GM18517 (cell line): Measurements from ENCODE around the gene KRT77.
"Not testable (repeated sequence)": the region's sequence is repeated elsewhere in the genome, so short reads cannot be mapped to it uniquely, and the experiment has no call there.

Source experiments
- ATAC-seq: cut with Tn5 transposase; IDR thresholded peaks from one replicate; pipeline ENCODE4 v1.9.1; 2021; ENCODE audit warnings: mild to moderate bottlenecking, moderate library complexity; ENCODE audit not compliant: unreplicated experiment

Gene KRT77

GRCh38 chr12:52677671-52678070, 25.7 kb downstream of the KRT77 start:
- no peak for ATAC-seq

GRCh38 chr12:52677126-52677525, 26.2 kb downstream of the KRT77 start:
- no peak for ATAC-seq

- no peak for ATAC-seq
Measured at GRCh38 chr12:52676163-52676562, 27.2 kb downstream of the KRT77 start.

- ATAC-seq: no peak
Measured at GRCh38 chr12:52675301-52675701, 28.0 kb downstream of the KRT77 start.

- no peak for ATAC-seq
Measured at GRCh38 chr12:52674433-52674775, 28.9 kb downstream of the KRT77 start.

GRCh38 chr12:52673713-52674432, 29.5 kb downstream of the KRT77 start:
- no peak for ATAC-seq

GRCh38 chr12:52673217-52673616, 30.1 kb downstream of the KRT77 start:
- ATAC-seq: no peak

GRCh38 chr12:52672321-52672933, 30.9 kb downstream of the KRT77 start:
- no peak for ATAC-seq

- ATAC-seq: no peak
Measured at GRCh38 chr12:52670961-52671360, 32.4 kb downstream of the KRT77 start.

- ATAC-seq: no peak
Measured at GRCh38 chr12:52670506-52670905, 32.8 kb downstream of the KRT77 start.

GRCh38 chr12:52669941-52670340, 33.4 kb downstream of the KRT77 start:
- not testable (repeated sequence) for ATAC-seq

GRCh38 chr12:52669426-52669825, 33.9 kb downstream of the KRT77 start:
- no peak for ATAC-seq

GRCh38 chr12:52667931-52668330, 35.4 kb downstream of the KRT77 start:
- ATAC-seq: no peak

- no peak for ATAC-seq
Measured at GRCh38 chr12:52667509-52667908, 35.8 kb downstream of the KRT77 start.

- no peak for ATAC-seq
Measured at GRCh38 chr12:52666471-52666870, 36.9 kb downstream of the KRT77 start.

GRCh38 chr12:52663420-52663819, 39.9 kb downstream of the KRT77 start:
- no peak for ATAC-seq

GRCh38 chr12:52662918-52663229, 40.5 kb downstream of the KRT77 start:
- ATAC-seq: no peak

- ATAC-seq: no peak
Measured at GRCh38 chr12:52662093-52662917, 41.0 kb downstream of the KRT77 start.

GRCh38 chr12:52661668-52662067, 41.7 kb downstream of the KRT77 start:
- no peak for ATAC-seq

GRCh38 chr12:52660934-52661499, 42.3 kb downstream of the KRT77 start:
- no peak for ATAC-seq

- ATAC-seq: no peak
Measured at GRCh38 chr12:52659951-52660350, 43.4 kb downstream of the KRT77 start.

- ATAC-seq: no peak
Measured at GRCh38 chr12:52659395-52659794, 43.9 kb downstream of the KRT77 start.
